Middle frontal gyrus (tissue), 1 donor: ENCODE measurements around the gene SFRP5.

Experiments used
- DNase-seq: peaks from one replicate; pipeline ENCODE4 v3.0.0-alpha.2; 2015; ENCODE audit warnings: low spot score; ENCODE audit errors: extremely low spot score

The SFRP5 gene, protein sequence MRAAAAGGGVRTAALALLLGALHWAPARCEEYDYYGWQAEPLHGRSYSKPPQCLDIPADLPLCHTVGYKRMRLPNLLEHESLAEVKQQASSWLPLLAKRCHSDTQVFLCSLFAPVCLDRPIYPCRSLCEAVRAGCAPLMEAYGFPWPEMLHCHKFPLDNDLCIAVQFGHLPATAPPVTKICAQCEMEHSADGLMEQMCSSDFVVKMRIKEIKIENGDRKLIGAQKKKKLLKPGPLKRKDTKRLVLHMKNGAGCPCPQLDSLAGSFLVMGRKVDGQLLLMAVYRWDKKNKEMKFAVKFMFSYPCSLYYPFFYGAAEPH

DNA sequence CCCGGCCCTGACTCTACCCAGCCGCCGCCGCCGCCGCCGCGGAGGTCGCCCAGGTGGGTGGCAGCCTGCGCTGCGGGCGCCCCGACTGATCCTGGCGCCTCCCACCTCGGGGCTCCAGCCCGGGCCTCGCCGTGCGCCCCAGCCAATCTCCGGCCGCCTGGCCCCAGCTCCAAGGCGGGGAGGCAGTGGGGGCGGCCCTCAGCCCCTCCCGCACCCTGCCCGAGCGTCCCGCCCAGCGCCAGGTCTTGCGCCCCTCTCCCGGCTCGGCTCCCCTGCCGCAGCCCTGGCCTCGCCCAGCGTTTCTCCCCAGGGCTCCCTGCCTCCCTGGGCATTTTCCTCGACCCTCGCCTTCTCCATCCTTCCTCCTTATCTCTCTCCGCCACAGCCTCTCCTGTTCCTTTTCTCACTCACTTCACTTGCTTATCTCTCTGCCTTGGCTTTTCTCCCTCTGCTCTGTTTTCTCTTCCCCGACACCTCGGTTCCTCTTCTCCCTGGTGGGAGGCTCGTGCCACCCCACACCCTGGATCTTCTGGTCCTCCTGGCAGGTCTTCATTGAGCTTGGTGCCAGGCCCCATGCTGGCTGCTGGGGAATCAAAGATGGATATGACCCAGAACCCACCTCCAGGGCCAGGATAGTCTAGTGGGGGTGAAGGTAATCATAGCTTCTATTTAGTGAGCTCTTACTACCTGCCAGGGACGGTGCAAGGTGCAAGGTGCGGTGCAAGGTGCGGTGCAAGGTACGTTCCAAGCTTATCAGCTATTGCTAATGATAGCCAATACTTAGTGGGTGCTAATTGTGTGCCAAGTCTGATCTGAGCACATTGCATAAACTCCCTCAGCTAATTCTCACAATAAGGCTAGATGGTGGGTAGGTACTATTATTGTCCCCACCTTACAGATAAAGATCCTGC is at the start of gene SFRP5:
Gene SFRP5, minus strand, starts transcription at position 87 of the 911 bp plus-strand sequence. CDS start 166 bp downstream, outside the sequence.
- DNase-seq, result no peak

DNA sequence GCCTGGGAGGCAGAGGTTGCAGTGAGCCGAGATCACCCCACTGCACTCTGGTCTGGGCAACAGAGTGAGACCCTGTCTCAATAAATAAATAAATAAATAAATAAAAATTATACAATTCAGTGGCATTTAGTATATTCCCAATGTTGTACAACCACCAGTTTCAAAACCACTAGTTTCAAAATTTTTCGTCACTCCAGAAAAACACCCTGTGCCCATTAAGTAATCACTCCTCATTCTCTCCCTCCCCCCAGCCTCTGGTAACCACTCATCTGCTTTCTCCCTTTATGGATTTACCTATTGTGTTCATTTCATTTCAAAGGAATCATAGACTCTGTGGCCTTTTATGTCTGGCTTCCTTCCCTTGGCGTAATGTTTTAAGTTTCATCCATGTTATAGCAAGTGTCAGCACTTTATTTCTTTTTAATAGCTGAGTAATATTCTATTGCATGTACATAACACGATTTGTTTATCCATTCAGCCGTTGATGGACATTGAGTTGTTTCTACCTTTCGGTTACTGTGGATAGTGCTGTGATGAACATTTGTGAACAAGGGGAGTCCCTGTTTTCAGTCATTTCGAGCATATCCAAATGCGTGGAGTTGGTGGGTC is 48.4 kb upstream of the SFRP5 start:
- DNase-seq, result no peak

DNA sequence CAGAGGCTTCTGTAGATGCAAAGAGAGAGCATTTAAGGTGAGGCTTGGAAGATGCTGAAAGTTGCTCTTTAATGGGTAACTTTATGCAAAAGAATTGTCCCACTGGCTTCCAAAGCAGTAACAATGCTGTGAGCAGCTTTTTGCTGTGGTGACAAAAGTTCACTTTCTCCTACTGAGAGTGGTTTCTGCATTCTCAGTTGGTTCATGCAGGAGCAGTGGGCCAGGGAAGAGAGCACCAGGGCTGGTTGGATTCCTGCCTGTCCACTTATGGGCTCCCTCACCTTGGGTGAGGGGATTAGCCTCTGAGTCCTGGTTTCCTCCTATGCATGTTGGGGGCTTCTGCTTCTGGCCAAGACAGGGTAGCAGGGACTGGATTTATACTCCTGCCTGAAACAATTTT is 46.8 kb upstream of the SFRP5 start:
- DNase-seq, result no peak

DNA sequence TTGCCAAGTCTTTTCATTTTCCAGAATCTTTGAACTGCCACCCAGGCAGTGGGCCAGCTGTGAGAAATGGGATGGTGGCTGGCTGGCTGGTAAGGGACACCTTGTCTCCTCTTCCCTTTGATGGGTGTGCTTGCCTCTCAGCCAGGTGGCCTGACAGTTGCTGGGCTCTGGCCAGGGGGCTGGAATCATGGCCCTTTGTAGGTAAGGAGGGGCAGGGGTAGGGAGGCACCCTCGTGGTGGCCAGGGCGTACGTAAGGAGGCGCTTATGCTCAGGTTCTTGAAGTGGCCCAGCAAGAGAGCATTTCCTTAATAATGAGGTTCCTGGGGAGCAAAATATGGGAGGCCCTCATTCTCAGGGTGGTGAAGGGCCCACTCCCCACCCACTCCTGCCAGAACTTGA is 44.8 kb upstream of the SFRP5 start:
- no peak for DNase-seq

DNA sequence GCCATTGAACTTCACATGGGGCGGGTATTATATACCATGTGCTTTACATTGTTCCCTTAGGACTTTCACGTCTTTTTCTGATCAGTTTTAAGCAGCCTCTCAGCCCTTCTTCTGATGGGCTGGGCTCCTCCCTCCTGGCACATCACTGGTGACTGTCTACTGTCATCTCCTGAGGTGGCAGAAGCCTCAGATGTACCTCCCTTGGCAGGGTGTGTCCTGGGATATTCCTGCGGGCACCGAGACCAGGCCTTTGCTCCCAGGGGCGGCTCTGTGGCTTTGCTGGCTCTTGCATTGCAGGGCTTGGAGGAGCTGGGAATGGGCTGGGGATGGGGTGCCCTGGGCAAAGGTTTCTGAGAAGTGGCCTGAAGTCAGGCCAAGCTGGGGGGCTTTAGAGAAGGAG is 43.2 kb upstream of the SFRP5 start:
- no peak for DNase-seq

DNA sequence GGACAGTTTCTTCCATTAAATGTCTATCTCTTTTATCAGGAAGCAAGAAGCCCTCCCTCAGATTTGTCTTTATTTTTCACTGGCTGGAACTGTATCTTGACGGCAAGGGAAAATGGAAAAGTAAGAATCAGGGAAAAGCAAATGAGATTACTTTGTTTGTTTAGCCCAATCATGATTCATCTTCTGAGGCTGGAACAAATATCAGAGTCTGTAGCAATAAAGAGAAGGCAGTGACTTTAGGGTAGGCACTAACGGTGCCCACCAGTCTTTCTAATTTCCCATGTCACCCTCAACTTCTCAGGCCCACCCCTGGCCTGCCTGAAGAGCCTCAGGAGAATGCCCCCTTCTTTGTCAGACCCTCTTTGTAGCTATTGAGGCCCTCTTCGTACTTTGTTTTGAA is 41.5 kb upstream of the SFRP5 start:
- DNase-seq, result no peak

DNA sequence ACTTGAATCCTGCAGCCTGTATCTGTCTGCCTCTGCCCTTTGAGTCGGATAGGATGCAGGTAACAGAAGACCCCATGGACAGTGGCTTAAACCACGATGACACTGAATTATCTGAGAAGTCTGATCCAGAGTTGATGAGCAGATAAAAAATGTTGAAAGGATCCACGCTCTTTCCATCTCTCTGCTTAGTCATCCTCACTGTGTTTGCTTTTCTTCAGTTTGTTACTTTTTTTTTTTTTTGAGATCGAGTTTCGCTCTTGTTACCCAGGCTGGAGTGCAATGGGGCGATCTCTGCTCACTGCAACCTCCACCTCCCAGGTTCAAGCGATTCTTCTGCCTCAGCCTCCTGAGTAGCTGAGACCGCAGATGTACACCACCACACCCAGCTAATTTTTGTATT is 40.9 kb upstream of the SFRP5 start:
- no peak for DNase-seq

DNA sequence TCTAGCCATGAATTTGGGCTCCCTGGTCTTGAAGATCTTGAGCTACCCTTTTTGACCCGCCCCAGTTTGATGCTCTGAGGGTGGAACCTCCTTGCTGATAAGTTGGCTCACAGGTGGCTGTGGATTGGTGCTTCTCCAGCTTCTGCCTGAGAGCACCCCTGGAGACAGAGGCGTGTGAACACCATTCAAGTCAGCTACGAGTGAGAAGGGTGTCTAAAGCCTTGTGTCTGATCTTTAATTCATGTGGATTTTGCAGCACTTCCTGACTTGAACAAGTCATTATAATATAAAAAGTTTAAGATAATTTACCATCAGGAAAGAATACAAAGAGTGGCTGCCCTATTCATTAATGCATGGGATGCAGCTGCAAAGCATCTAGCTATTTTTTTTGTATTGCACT is 40.2 kb upstream of the SFRP5 start:
- DNase-seq, result no peak

DNA sequence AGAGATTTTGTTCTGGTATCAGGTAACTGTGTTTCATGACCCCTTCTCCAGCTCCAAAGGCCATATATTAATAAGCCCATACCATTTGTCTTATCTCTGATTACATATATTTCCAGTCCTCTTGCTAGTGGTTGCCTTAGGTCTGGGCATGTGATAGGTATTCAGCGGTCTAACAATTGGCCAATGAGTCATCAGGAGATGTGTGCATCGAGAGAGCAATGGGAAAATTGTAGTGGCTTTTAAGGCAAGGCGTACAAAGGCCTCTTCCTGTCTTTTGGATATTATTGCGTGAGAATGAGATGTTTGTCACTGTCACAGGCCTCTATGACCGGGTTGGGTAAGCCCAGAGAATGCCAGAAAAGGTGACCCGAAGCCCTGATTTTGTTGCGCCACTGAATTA is 38.6 kb upstream of the SFRP5 start:
- no peak for DNase-seq

DNA sequence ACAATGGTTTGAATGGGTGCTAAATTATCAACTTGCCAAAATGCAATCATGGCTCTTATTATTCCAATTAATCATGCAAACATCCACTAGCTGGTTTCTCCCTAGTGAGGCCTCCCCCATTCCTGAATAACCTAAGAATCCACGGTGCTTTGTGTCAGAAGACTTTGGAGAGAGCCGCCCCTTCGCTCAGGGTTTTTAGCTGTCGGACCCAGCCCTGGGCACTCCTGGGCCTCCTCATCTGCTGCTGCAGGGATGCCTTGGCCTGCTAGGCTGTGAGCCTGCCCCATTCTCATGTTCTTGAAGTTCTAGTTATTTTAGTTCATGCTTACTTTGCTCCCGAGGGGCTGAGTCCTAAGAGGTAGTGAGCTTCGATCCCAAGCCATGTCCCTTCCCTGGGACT is 34.1 kb upstream of the SFRP5 start:
- no peak for DNase-seq

DNA sequence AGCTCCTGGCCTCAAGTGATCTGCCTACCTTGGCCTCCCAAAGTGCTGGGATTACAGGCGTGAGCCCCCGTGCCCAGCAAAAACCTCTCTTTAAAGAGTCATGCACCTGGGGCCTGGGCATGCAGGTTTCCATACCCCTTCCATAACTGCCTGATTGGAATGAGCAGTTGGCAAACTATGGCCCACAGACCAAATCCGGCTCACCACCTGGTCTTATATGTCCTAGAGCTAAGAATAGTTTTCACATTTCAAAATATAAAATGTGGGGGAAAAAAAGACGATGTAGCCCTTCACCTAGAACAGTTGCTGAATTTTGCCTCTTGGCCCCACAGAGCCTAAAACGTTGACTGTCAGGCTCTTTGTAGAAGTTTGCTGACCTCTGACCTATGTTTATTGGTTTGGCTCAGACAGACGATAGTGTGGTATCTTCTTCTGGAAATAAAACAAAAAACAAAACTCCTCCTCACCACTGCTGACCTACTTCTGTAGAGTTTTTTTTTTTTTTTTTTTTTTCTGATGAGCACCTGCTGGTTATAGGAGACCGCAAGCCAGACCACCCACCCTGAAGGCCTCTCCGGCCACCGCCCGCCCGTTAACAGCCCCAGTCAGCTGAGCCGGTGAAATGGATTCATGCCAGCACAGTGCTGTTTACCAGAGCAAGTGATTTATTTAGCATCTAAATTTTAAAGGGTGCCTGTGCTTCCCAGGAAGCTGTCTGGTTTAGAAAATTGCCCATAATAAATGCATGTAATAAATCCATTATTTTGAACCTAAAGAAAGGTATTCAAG is 33.5 kb upstream of the SFRP5 start:
- no peak for DNase-seq

DNA sequence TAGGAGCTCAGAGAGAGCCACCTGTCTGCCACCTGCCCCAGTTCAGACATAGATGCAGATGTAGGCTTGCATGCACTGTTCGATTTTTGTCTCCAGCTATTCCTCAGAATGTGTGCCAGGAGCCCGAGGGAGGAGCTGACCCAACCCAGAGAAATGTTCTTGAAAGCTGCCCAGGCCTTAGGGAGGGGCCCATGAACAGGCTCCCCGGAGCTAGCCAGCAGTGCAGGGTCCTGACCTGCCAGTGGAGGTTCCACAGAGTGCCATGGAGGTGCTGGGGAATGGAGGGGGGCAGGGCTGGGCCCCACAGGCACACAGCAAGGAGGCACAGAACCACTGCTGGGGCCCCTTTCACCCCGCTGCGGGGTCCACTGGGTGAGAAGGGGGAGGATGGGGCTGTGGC is 29.6 kb upstream of the SFRP5 start:
- DNase-seq, result no peak

DNA sequence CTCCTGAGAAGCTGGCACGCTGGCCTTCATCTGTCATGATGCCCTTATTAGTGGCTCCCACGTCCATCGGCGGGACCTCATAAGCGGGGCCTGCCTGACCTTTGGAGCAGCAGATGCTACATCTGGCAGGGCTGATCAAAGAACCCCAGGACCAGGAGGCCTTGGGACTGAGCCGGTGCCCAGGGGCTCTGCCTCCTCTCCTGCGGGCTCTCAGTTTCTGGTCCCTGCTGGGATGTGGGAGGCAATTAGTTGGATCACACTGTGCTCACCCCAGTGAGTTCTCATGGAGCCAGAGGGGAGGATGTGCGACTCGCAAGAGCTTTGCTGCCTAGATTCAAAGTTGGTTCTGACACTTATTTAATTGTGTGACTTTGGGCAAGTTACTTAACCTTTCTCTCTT is 28.7 kb upstream of the SFRP5 start:
- DNase-seq, result no peak

DNA sequence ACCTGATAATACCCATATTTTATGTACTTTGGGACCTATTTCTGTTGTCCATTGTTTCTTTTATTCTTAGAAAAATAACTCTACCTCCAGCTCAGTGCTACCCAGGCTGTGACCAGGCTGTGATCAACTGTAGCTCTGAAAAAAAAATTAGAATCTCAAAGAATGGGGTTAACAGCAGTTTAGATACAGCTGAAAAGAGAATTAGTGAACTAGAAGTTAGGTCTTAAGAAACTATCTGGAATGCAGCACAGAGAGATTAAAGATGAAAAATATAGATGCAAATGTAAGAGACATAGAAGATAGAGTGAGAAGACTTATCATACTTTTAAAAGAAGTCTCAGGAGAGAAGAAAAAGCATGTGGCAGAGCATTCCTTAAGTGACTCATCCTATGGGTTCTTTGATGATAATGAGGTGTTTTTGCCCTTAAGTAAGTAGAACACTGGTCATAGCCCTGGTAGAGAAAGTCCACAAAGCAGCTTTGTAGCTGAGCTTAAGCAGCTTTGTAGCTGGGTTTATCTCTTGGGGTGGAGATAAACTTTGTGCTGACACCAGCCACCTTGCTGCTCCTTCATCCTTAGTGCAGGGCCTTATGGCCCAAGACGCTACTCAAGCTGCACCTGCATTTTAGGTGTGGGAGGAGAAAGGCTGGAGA is 27.3 kb upstream of the SFRP5 start:
- no peak for DNase-seq

DNA sequence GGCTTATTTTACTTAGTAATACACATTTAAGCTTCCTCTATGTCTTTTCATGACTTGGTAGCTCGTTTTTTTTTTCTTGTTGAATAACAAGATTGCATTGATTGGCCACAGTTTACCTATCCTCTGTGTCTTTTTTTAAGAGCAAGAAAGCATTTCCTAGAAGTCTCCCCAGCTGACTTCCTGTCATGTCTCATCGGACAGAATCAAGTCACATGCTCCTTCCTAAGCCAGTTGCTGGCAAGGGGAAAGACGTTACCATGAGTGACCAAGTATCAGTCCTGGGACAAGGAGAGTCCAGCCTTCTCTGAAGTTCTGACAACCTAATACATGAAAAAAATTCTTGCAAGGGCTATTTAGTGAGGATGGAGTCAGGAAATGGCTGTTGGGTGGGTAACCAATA is 24.9 kb upstream of the SFRP5 start:
- DNase-seq, result no peak

DNA sequence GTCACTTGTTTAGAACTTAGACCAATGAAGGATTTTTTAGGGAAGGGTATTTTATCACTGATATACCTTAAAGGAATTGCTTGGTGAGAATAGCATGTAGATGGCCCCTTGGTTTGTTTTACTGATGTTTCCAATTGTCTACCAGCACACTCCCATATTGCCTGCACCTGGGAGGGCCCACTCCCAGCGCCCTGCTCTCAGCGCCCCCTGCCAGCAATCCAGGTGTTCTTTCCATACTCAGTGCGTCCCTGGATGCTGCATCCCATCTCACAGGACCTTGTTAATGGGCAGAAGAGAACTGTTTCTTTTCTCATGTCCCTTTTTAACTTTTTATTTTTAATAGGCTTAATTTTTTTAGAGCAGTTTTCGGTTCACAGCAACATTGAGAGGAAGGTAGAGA is 24.1 kb upstream of the SFRP5 start:
- no peak for DNase-seq

DNA sequence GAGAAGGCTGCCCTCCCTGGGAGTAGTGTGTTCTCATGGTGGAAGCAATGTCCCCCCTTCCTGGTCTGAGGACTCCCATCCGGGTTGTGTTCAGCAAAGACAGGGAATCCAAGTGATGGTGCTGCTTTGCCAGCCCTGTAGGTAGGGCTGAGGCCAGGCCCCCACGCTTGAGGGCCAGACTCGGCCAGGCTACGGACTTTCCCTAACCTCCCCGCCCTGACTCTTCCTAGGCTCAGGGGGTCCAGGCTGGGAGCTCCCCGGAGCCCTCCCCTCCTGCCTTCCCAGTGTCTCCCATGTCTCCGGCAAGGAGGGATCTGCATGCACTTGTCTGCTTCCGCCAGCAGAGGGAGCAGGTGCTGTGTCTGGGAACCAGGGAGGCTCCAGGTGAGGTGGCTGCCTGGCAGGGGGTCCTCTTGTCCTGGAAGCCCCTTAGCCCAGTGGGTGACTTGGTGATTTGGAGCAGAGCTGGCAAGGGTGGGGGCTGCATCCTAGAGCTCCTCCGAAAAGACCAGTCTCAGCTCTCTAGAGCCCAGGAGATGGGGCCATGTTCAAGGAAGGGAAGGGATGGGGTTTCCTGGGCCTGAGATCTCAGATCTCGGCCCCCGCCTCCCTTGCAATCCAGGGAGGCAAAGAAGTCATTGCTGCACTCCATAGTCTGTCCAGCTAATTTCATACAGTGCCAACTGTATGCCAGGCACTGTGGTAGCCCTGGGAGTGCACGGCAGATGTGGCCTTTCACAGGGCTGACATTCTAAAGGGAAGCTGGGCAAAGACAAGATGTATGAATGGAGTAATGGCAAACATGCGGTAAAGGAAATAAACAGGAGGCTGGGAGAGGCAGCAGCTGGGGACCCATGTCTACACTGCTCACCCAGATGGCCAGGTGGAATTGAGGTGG is 20.3 kb upstream of the SFRP5 start:
- peak; percentile 28 for DNase-seq

DNA sequence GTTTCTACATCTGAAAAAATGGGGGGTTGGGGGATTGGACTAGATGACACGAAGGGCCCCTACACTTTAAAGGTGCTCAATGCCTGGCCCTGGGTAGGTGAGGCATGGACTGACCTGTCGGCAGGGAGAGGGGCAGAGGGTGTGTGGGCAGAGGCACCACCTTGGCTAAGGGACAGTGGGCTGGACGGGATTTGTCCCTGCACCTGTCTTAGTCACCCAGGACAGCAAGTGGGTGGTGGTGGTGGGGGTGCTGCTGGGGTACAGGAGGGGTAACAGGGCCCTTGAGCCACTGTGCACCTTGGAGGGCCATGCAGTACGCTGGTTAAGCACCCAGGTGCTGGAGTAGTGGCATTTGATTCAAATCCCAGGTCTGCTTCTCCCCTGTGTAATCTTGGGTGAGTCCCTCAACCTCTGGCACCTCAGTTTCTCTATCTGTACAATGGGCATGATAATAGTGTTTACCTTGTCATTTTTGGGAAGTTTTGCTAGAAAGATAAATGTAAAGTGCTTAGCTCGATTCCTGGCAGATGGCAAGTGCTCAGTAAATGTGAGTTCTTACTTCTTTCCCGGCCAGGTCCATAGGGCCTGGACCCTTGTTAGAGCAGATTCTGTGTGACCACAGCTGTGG is 18.1 kb upstream of the SFRP5 start:
- no peak for DNase-seq
